HG02852 (cell line): ENCODE measurements around the gene CIC.

Experiments used
- ATAC-seq: cut with Tn5 transposase; IDR thresholded peaks from one replicate; pipeline ENCODE4 v1.9.1; 2021; ENCODE audit warnings: mild to moderate bottlenecking, moderate library complexity; ENCODE audit not compliant: unreplicated experiment

The CIC gene

DNA sequence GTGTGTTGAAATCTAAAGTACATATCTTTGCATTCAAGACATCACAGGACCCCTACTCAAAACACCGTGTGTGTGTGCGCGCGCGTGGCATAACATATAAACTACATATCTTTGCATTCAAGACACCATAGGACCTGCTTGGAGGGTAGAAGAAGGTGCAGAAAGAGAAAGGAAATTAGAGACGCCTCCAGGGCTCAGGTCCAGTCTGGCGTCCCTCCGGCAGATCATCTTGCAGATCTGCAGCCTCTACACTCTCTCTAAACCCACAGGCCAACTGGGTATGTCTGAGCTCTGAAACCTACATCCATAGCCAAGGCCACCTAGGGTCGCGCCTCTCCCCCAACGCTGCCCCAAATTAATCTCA, 34.0 kb downstream of the CIC start:
- ATAC-seq = no peak

DNA sequence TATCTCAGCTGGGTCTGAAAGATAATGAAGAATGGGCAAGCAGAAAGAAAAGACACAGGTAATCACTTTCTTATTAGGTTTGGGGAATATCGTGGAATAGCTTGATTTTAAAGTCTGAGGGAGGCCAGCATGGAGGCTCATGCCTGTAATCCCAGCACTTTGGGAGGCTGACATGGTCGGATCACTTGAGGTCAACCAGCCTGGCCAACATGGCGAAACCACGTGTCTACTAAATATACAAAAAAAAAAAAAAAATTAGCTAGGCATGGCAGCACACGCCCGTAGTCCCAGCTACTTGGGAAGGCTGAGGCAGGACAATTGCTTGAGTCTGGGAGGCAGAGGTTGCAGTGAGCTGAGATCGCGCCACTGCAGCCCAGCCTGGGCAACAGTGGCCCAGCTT, 34.8 kb downstream of the CIC start:
- ATAC-seq = no peak

DNA sequence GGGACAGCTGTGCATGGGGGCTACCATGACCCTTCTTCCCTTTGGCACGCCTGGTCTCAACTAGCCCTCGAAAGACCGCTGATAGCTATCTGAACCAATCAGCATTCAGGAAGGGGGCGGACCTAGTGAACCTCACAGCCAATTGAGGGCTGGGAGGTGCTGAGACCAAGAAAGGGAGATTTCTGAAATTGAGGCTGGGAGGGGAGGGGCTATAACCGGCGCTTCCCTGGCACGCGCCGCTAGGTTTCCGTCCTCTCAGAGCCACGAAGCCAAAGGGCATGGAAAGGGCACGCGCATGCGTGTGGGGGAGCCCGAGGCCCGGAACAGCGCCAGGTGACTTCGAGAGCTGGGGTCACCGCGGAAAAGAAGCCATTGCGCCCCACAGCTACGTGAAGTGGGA, 37.6 kb downstream of the CIC start:
- ATAC-seq = no peak

DNA sequence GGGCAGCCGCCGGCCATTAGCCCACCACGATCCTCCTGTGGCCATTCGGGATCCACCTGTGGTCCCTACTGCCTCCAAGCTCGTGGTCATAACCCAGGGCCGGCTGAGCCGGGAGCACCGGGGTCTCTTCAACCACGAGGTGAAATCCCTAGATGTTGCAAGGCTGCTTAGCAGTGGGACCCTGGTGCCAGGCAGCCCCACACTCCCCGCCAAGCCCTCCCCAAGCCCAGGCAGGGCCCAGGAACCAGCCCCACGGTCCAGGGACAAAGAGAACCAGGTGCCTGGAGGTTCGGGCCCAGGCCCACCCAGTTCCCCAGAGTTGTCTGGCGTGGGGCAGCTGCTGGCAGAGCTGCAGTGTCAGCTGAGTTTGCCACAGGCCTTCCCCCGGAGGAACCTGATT, 40.6 kb downstream of the CIC start:
- ATAC-seq = no peak

DNA sequence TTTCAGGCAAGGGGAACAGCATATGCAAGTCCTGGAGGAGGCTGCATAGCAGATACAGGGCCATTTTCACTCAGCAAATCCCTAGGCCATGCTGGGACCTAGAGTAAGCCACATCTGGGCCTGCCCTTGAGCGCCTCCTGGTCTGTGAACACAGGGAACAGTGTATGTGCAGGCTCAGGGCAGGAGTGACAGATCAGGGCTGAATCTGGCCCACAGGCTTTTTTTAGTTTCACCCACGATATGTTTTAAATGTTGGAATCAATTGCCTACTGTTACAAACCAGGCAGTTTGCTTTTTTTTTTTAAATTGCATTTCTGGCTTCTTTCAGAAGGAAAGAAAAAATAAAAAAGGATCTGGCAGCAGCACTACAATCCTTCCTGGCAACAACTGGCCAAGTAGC, 42.6 kb downstream of the CIC start:
- no peak for ATAC-seq

DNA sequence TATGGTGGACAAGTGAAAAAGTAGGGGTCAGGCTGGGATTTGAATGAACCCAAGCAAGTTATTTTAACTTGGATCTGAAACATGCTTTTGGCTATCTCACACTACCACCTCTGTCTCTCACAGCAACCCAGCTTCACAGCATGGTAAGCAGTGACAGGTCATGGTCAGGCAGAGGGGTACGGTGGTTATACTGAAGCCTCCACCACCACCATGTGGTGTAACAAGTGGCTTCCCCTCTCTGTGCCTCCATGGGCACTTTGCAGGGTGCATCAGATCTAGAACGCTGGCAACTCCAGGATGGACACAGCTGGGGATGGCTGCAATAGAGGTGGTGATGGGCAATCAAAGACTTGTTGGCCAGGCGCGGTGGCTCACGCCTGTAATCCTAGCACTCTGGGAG, 43.3 kb downstream of the CIC start:
- ATAC-seq = no peak

DNA sequence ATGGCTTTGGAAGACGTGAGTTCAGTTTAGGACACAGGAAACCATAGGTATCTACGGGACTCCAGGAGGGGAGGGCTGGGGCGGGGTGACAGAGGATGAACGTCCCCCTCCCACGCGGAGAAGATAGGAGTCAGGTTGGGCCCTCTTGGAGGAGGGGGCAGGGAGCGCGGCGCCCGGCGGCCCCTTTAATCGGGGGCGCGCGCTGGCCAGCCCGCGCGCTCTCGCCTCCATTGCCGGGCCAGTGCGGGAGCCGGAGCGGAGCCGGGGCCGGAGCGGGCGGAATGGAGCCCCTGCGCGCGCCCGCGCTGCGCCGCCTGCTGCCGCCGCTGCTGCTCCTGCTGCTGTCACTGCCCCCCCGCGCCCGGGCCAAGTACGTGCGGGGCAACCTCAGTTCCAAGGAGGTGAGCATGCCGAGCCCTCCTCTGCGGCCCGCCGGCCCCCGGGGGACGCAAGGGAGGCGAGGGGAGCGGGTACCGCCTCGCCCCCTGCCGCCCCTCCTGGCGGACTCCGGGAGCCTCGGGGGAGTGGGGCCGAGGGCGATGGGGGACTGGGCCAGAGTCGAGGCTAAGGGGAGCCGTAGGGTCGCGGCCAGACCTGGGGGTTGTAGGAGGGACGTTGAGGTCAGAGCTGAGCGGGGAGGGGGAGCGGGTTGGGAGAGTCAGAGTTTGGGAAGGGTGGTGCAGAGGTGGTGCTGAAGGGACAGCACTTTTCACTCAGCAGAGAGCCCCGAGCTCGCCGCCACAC, 44.2 kb downstream of the CIC start, which contains the start of gene TMEM145:
TSS of gene TMEM145 (plus strand) at position 214 of the 744 bp plus-strand sequence. CDS start at position 282, 68 bp downstream.
- ATAC-seq = no peak

DNA sequence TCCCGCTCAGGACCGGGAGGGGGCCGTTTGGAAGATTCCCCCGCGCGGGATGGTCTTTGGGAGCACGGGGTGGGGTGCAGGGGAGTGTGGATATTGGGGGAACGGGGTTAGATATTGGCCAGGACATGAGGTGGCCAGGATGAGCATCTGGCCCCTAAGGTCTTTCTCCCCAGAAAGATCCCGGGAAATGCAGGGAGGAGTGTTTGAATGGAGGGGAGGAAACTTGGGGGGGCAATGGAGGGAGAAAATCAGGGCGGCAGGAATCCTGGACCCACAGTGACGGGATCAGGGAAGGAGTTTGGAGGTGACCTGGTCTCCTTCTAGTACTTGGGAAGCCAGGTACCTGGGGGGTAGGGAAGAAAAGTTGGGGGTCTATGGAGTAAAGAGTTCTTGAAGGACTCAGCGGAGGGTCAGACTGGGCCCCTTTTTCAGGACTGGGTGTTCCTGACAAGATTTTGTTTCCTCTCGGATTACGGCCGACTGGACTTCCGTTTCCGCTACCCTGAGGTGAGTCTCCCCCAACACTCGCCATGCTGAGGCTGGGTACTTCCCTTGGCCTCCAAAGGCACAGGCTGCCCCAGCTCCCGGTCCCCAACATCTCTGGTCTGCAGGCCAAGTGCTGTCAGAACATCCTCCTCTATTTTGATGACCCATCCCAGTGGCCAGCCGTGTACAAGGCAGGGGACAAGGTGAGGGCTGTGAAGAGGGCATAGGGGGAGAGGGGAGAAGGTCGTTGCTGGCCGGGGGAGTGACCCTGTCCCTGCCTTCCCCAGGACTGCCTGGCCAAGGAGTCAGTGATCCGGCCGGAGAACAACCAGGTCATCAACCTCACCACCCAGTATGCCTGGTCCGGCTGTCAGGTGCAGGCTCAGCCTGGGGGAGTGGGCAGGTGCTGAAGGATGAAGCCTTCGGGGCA, 45.0 kb downstream of the CIC start:
- no peak for ATAC-seq

DNA sequence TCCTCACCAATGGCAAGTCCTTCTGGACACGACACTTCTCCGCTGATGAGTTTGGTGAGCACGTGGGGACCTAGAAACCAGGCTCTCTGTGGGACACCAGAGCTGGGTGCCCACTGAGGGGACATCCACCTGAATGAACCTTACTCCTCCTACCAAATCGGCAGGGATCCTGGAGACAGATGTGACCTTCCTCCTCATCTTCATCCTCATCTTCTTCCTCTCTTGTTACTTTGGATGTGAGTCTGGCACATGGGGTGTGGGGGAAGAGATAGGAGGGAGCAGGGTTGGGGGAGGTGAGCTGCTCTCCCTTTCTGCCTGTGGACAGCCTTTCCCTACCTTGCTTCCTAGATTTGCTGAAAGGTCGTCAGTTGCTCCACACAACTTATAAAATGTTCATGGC, 46.0 kb downstream of the CIC start:
- no peak for ATAC-seq

DNA sequence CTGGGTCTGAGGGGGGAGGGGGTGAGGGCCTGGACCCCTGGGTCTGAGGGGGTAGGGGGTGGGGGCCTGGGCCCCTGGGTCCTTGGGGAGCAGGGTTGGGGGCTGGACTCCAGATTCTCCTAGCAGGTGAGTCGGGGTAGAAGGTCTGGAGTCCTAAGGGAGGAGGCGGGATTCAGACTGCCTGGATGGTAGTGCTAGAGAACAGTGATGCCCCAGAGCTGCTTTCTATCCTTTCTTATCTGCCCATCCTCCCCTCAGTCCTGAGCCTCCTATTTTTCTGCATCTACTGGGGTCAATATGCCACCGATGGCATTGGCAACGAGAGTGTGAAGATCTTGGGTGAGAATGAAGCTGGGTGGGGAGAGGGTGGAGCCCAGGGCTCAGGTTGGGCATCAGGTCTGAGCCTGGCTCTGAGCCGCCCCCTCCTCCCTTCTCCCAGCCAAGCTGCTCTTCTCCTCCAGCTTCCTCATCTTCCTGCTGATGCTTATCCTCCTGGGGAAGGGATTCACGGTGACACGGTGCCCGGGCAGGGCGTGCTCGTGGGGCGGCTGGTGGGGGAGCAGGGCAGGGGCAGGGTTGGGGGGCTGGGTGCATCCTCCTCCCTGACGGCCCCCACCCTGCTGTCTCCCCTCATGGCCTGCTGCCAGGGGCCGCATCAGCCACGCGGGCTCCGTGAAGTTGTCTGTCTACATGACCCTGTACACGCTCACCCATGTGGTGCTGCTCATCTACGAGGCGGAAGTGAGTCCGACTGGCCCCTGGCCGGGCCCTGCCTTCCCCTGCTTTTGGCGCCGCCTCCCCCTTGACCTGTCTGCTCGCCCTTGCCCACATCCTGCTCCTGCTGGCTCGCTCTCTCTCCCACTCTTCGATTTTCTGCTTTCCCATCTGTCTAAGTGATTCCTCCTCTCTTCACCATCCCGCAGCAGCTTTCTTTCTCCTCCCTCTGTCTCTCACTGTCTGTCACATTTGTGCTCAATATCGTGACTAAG, 47.5 kb downstream of the CIC start:
- ATAC-seq = no peak

DNA sequence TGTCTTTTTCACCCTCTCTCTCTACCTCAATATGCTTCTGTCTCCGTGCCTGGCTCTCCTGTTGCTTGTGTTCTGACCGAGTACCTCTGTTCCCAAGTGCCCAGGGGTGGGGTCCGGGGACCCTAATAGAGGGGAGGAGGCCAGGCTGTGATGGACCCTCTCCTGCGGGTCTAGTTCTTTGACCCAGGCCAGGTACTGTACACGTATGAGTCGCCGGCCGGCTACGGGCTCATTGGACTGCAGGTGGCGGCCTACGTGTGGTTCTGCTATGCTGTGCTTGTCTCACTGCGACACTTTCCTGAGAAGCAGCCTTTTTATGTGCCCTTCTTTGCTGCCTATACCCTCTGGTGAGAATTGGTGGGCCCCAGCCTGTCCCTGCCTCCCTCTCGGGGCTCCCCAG, 48.5 kb downstream of the CIC start:
- no peak for ATAC-seq

DNA sequence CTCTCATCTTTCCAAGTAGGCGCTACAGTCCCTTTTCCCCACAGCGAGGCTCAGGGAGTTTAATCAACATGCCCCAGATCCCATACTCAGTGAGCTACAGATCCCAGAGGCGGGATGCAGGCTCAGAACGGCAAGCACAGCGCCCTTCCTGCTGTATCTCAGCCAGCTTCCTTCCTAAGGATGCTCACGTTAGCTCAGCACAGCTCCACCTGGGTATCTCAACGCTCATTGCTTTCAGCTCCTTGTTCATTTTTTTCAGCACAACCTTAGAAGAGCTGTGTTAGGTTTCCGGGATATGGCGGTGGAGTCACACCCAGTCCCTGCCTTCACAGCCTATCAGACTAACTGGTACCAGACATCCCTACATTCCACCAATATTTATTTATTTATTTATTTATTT, 53.3 kb downstream of the CIC start:
- no peak for ATAC-seq

DNA sequence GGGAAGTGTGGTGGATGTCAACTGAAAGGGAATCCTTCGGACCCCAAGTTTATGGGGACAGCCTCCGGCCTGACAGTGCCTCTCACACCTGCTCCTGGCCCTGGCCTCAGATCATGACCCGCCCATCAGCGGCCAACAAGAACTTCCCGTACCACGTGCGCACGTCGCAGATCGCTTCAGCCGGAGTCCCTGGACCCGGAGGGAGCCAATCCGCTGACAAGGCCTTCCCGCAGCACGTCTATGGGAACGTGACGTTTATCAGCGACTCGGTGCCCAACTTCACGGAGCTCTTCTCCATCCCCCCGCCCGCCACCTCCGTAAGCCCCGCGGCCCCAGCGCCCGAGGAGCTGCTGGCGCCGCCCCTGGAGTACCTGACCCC, 54.4 kb downstream of the CIC start:
- ATAC-seq = no peak

DNA sequence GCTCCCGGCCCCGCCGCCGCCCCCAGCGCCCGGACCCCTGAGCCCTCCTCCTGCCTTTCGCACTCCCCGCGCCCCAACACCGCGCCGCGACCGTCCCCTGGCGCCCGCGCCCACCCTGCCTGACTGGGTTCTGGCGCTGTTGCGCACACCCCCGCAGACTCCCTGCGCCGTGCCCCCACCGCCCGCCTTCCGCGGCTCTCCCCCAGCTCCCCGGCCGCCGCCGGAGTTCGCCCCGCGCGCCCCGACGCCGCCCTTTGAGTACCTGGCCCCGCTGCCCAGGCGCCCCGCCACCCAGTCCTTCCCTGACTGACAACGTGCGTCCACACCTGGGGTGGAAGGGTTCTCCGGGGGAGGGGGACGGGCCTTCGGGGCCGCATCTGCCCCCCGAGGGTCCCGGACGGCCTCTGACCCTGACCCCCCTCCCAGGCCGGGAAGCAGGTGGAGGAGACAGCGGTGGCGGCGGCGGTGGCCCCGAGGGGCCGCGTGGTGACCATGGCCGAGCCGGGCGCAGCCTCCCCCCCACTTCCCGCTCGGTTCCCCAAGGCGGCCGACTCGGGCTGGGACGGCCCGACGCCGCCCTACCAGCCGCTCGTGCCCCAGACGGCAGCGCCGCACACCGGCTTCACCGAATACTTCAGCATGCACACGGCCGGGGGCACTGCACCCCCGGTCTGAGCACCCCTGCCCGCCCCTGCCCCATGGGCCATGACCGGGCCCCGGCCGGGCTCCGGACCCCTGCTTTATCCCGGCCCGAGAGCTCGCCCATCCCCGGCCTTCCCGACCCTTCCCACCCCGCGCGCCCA, 55.0 kb downstream of the CIC start:
- ATAC-seq = no peak

DNA sequence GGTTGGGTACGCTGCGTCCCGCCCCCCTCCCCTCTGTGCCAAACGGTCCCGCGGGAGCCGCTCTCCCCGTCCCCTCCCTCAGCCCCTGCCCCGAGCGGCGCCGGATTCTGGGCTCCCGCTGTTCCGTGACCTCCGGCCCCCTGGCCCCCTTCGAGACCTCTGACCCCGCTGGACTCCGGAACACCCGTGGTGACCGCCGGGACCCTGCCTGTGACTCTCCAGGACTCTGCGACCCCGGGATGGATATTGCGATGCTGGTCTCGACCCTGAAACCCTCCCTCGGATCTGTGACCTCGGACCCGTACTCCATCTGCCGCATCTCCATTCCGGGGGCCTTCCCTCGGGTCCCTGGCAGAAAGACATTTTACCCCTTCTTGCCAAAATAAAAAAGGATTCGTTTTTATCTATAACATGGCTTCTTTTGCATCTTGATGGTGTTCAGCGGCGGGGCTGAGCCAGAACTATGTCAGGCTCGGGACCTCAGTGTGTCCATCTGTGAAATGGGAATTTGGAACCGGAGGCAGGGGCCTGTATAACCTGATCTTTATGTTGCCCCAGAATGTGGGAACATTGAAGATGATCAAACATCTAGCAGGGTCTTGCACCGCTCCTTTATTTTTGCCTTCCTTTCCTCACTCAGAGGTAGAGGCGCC, 55.7 kb downstream of the CIC start:
- no peak for ATAC-seq

DNA sequence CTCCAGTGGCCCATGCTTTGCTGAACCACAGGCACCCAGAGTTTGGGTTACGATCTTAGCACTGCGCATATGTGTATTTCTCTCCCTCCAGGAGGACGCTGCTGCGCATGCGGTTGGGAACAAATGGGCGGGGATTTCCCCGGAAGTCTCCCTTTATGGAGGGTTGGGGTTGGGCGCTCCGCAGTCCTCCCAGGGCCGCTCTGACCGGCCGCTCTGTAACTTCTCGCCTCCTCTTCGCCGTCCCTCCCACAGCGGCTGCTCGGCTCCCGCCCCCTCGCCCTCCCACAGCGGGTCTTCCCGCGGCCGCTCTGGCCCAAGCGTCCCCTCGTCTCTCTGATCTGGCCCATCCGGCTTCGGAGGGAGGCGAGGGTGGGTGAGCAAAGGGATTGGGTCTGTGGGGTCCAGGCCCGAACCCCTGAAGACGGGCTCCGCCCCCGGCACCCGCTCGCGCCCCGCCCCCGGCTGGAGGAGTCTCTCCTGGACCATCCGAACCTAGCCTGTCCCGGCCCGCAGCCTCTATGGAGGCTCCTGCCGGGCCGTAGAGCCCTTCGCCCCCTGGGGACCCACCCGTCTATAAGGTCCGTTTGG, 56.4 kb downstream of the CIC start, which contains the start of gene MEGF8:
TSS of gene MEGF8 (plus strand) at position 328 of the 588 bp plus-strand sequence. CDS start 609 bp downstream, outside the sequence.
- peak; percentile 89 for ATAC-seq

DNA sequence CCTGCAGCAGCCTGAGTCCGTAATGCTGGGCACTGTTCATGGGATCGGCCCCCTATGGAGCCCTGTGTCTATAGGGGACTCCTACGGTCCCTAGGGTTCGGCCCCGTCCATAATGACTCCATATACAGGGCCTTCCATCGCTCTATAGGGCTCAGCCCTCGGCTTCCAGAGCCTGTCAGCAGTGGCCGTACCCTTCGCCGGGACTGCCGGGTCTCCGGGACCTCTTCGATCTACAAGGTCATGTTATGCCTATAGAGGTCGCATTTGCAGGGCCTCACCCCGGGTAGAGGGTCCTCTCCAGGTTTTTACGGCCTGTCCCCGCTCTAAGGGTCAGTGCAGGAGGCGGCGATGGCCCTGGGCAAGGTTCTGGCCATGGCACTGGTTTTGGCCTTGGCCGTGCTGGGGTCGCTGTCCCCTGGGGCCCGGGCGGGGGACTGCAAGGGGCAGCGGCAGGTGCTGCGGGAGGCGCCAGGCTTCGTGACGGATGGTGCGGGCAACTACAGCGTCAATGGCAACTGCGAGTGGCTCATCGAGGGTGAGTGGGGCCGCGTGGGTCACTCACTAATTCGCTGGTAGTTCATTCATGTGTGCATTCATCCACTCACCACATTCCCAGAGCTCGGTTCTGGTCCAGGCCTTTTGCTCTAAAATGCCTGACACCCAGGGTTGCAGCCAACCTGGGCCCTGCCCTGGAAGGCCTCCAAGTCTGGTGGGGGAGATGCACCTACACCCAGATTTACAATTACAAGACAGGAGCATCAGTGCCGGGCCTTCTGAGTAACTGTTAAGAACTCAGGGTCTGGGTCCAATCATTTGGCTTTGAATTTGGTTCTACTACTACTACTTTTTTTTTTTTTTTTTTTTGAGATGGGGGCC, 57.1 kb downstream of the CIC start:
- no peak for ATAC-seq

DNA sequence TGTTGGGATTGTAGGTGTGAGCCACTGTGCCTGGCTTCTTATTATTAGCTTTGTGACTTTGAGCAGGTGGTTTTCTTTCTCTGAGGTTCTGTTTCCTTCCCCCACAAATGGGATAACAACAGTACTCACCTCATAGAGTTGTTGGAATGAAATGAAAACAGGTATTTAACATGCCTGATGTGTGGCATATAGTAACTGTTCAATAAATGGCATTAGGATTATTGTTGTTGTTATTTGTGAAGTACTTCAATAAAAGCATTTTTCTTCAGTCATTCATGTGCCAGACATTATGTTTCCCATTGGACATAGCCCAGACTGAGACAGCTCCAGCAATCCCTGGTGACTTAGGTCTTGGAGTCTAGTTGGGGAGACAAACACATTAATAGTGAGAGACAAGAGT, 57.9 kb downstream of the CIC start:
- no peak for ATAC-seq
